Brain pericyte (primary cell): Measurements from ENCODE around the gene FOXJ3.

Experiments used
- DNase-seq: peaks from one replicate; pipeline ENCODE4 v3.0.0-alpha.2; 2012; ENCODE audit warnings: low read depth, low spot score

Gene FOXJ3

GRCh38 chr1:42334240-42335049 lies 590 bp downstream of the FOXJ3 start:
- DNase-seq, result no peak

DNA sequence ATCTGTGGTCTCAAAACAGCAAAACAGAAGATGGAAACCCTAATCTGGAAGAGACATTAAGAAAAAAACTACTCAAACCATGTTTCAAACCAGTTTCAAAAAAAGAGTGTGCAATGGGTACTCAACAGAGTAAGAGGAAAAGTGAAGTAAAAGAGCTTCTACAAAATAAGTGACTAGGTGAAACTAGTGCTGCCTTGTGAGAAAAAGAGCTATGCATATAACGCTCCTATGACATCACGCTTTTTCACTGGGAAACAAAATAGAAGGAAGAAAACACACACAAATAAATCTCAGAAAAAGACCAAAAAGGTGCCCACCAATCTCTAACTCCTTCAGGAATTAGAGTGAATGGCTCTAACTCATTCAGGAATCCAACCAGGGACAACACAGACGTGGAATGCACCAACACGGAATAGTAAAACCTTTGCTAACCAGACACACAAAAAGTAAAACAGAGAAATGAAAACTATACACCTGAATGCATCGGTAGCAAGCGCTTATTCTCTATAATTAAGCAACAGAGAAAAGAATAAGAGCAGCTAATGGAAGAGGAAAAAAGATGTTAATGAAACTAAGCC lies 1.3 kb downstream of the FOXJ3 start:
- DNase-seq, result no peak

- DNase-seq, result no peak
These were observed 2.2 kb downstream of the FOXJ3 start for GRCh38 chr1:42332877-42333276.

DNA sequence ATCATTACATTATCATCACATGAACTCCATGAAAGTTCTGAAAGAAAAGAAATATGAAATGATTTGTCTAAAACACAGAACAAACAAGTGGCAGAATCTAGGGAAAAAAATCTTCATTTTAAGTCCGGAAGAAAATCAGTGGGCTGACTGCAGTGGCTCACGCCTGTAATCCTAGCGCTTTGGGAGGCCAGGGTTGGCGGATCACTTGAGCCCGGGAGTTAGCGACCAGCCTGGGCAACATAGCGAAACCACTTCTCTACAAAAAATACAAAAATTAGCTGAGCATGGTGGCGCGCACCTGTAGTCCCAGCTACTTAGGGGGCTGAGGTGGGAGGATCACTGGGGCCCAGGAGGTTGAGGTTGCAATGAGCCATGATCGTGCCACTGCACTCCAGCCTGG lies 4.8 kb downstream of the FOXJ3 start:
- DNase-seq, result no peak

- DNase-seq, result no peak
These were observed 6.0 kb downstream of the FOXJ3 start for GRCh38 chr1:42328916-42329496.

DNA sequence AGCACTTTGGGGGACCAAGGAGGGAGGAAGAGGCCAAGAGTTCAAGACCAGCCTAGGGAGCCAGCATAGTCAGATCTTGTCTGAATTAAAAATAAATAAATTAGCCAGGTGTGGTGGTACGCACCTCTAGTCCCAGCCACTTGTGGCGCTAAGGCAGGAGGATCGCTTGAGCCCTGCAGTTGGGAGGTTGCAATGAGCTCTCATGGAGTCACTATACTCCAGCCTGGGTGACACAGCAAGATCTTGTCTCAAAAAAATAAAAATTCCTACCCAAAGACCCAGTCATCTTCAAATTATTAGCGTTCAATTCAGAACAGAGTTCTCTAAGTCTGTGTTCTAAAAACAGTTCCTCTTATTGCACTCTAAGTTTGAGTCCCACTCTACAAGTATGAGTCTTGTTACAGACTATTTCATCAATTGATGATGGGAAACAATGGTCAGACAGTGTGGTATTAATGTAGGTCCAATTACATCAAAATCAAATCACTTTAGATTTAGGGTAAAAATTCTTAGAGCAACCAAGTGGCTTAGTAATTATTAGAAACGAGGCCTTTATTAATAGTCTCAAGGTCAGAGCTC lies 6.9 kb downstream of the FOXJ3 start:
- DNase-seq, result no peak

- no peak for DNase-seq
These were observed 10.0 kb downstream of the FOXJ3 start for GRCh38 chr1:42325014-42325402.

- no peak for DNase-seq
These were observed 10.5 kb downstream of the FOXJ3 start for GRCh38 chr1:42324398-42325013.

DNA sequence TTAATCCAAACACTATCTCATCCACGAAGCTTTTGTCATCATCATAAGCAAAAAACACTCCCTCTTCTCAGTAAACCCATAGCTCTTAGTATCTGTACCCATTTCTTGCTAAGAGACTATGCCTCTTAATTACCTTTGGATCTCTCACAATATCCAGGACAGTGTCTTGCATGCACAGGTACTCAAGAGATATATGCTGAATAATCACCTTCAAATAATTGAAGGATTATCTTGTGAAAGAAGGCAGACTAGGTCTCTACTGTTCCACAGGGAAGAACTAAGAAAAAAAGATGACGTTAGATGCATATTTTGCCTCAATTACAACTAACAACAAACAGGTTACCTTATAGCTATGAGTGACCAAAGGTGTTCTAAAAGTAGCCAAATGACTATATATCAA lies 11.5 kb downstream of the FOXJ3 start:
- DNase-seq, result no peak

DNA sequence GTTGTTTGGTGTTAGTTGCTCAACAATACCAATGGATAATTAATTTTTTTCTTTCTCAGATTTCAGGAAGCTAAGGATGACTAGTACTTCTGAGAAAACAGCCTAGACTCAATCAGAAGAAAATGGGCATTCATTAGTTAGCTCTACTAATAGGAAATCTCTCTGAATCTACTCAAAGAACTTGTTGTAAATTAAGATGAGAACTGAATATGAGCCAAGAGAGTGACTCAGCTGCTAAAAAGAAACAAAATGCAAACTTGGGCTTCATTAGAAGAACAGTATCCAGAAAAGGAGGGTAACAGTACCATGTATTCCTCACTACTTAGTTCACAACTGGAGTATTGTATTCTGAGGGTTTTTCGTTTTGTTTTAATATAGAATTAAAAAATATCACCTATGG lies 12.5 kb downstream of the FOXJ3 start:
- DNase-seq, result no peak

- no peak for DNase-seq
These were observed 13.3 kb downstream of the FOXJ3 start for GRCh38 chr1:42321731-42322130.

- no peak for DNase-seq
These were observed 14.3 kb downstream of the FOXJ3 start for GRCh38 chr1:42320708-42321107.

GRCh38 chr1:42319871-42320484 lies 15.1 kb downstream of the FOXJ3 start:
- no peak for DNase-seq

- no peak for DNase-seq
These were observed 15.7 kb downstream of the FOXJ3 start for GRCh38 chr1:42319128-42319851.

GRCh38 chr1:42318601-42319000 lies 16.4 kb downstream of the FOXJ3 start:
- no peak for DNase-seq

DNA sequence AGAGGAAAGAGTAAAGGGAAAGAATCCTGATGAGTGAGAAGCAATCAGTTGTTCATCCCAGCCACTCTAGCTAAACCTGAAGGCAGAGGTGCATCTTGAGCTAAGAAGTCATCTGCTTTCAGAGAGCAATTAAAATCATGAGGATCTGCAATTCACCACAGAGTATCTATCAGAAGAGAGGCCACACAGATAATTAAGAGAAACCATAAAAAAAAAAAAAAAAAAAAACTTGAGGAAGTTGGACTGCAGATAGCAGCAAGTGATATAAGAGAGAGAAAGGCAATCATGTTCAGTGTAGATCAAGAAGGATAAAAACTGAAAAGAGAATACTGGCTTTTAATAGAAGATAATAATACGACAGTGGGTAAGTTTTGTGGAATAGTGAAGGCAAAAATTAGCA lies 17.7 kb downstream of the FOXJ3 start:
- DNase-seq, result no peak

GRCh38 chr1:42316292-42316691 lies 18.7 kb downstream of the FOXJ3 start:
- no peak for DNase-seq

DNA sequence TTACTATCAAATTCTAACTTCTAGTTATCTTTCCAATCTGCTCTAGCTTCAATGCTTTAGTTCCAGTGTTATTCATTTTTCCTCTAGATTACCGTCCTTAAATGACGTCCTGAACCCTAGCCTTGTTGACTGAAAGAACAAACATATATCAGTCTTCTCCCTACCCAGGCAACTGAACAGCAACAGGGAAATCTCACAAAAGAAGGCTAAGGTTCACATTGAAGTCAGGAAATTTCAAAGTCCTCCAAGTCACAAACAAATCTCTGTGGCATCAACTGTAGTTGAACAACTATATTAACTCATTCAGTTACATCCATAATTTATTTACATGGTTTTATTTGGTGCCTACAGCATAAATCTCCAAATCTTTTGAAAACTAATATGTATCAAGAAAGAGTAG lies 19.5 kb downstream of the FOXJ3 start:
- DNase-seq, result no peak

DNA sequence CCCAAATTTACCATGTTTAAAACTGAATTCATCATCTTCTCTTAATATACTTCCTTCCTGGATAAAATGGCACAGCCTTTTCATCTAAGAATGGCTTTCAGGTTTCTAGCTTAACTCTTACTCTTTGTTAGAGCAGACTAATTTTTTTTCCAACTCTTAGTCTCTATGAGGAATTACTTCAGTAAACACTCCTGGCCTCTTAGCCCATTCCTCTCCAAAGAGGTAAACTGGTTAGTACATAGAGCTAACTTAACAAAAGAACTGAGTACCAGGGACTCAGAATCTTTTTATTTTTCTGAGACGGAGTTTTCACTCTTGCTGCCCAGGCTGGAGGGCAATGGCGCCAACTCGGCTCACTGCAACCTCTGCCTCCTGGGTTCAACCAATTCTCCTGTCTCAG lies 21.1 kb downstream of the FOXJ3 start:
- no peak for DNase-seq

- no peak for DNase-seq
These were observed 22.3 kb downstream of the FOXJ3 start for GRCh38 chr1:42312576-42313212.

GRCh38 chr1:42311897-42312296 lies 23.1 kb downstream of the FOXJ3 start:
- no peak for DNase-seq
